SKM-1 treated with dmso at 0.1 percent for 144 hours (cell line): ENCODE data around the gene RMDN3.

ENCODE experiments used
- DNase-seq: peaks from one replicate; lab custom pipeline; 2025; ENCODE audit not compliant: unreplicated experiment; lab: John Stamatoyannopoulos, UW

RMDN3 gene

DNA sequence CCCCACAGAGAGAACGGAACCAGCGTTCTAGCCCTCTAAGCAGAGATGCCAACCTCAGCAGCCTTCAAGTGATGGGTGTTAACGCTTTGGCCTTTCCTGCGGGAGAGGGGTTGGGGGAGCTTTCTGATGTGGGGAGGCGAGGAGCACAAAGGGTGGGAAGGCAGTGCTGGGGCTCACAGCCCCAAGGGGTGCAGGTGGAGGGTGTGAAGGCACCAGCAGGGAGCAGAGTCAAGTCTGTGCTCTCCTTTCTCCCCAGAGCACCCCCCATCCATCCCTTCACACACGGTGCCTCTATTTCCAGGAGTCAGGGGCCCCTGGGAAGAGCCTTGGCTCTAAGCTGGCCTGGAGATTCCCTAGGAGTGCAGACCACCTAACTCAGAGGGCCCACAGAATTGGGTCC, 18.8 kb upstream of the RMDN3 start:
- DNase-seq = no peak

DNA sequence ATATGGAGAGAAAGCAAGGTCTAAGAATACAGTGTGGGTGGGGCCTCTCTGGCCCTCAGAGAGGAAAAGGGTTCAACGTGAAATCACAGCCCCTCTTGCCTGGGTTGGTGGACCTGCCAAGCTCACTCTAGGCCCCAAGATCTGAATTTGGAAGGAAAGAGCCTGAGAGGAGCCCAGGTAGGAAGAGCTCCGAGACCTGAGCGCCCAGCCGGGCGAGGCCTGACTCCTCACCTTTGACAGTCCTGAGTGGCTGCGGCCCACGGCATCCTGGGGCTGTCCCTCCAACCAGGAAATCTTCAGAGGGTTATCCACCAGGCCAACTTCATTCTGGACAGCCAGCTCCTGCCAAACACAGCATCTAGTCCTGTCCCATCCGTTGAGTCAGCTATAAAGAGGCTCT, 18.4 kb upstream of the RMDN3 start:
- no peak for DNase-seq

DNA sequence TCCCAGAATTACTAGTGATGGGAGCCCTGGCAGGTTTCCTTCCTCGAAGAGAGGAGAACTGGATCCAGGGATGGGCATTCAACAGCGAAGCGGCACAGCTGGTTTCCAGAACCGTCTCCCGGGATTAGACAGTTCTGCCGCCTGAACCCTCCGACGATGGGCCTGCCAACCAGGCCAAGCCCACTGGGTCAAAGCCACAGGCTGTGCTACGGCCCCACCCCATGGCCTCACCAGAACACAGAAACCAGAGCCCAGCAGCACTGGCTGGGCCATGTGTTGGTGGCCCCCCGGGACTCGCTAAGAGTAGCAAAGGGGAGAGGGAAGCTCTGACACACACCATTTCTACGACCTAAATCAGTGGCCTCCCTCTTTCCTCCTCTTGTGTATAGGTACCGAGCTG, 17.0 kb upstream of the RMDN3 start:
- no peak for DNase-seq

DNA sequence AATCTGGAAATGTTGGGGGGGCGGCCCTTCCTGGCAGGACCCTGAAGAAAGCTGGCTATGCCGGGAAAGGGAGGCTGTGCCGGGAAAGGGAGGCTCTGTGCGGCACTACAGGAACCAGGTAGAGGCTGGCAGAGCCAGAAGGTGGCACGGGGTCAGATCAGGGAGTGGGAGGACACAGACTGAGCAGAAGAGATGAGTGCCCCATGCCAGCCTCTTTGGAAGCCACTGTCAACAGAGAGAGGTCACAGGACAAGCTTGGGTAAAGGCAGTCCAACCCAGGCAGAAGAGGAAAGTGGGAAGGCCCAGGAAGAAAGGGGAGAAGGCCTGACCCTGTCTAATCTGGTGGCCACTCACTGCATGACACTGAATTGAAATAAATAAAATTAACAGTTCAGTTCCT, 16.2 kb upstream of the RMDN3 start:
- no peak for DNase-seq

DNA sequence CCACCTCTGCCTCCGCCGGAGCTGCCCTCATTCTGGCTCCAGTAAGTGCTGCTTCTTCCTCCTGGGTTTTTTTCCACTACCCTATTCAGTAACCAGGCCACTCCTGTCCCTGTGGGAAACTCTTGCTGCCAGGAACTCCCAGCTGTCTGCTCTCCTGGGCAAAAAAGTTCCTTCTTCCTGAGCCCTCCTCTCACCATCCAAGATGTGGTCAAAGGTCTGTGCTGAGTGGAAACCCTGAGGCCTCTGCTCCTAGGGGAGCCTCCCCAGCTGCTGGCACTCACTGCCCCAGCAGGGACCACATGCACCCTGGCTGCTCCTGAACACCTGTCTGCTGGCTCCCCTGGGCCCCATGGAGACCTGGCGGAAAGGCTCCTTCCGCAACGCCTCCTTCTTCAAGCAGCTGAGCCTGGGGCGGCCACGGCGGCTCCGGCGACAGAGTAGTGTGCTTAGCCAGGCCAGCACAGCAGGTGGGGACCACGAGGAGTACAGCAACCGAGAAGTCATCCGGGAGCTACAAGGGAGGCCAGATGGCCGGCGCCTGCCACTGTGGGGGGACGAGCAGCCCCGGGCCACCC, 15.2 kb upstream of the RMDN3 start:
- DNase-seq = no peak

DNA sequence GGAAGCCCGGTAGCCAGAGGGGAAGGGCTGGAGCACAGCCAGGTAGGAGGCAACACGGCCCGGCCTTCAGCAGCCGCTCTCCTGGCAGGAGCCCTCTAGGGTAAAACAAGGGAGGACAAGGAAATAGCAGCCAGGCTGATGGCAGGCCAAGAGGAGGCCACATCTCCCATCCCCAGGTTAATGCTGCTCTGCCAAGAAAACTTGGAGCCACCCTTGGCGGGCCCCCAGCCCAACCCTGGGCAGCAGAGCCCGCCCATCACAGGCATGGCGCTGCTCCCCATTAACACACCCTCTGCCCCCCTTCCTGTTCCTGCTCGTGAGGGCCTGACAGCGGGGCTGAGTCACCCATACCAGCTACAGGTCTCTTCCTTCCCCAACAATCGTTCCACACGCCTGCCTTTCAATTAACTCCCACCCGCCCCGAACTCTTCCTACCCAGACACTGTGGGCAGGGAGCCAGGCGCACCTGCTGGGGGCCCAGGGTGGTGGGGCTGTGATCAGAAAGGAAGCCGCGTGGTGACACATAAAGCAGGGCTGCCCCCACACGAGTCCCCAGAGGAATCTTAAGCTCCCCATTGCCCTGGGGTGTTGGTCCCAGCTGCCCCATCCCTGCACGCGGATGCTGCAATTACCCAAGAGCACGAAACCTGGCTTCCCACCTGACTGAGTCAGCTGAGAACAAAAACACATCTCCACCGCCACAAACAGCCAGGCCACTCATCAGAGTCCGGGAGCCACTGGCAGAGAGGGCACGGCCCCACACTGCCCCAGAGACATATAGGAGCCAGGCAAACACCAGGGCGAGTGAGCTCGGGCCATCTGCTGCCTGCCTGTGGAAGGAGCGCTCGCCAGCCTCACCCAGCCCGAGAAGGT, 14.5 kb upstream of the RMDN3 start, which contains the start of gene C15orf62:
Gene C15orf62, plus strand, starts transcription at position 707 of the 873 bp plus-strand sequence. CDS start 516 bp downstream, outside the sequence.
- no peak for DNase-seq

DNA sequence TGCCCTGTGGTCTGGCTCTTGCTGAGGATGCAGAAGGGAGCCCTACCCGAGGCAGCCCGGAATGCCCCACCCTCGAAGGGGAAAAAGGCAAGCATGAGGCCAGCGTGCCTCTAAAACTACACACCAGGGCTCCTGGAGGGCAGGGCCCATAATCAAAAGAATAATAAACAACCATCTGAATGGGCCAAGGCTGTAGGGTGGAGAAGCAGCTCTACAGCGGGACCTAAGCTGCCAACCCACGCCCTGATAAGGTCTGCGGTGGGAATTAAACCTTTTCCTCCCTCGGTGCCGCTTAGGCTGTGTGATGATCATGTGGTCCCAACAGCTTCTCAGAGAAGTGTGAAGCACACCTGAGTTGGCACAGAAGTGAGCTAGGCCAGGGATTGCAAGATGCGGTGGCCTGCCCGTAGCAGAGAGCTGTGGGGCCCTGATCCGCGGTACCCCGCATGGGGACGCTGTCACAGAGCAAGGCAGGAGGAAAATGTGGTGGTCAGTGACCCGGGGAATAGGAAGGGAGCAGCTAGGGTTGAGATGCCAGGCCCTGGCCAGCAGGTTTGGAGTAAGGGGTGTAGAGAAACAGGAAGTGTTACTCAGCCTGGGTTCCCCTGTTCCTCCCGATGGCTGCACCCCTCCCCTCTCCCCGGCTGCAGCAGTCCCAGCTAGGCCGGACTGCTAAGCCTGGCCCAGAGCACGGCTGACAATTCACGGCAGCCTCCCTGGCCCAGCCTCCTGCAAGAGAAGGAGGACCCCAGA, 13.6 kb upstream of the RMDN3 start:
- DNase-seq = no peak

DNA sequence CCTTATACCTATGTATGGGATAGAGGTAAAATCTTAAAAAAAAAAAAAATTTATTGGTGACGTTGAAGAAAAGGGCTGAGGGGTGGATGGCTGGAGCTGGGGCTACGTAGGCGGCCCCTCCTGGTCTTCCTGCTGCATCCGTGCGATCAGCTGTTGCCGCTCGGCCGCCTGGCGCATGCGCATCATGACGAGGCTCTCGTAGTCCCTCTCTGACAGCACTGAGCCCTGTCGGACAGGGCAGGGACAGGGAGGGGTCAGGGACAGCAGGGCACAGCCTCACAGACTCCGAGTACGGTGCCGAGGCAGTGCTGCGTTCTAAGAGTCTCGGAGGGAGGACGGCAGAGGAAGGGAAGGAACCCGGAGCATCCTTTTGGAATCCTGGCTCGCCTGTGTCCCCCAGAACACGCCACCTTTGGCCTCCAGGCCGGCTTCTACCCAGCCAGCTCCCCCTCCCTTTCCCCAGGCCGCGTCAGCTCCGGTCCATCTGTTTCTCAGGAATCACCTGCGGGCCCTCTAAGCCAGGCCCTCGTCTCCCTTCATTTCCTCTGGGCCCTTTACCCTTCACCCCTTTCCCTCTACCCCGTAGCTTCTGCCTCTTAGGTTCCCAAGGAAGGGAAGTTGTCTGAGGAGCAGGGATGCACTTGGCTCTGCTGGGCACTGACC, 12.9 kb upstream of the RMDN3 start:
- DNase-seq = no peak

DNA sequence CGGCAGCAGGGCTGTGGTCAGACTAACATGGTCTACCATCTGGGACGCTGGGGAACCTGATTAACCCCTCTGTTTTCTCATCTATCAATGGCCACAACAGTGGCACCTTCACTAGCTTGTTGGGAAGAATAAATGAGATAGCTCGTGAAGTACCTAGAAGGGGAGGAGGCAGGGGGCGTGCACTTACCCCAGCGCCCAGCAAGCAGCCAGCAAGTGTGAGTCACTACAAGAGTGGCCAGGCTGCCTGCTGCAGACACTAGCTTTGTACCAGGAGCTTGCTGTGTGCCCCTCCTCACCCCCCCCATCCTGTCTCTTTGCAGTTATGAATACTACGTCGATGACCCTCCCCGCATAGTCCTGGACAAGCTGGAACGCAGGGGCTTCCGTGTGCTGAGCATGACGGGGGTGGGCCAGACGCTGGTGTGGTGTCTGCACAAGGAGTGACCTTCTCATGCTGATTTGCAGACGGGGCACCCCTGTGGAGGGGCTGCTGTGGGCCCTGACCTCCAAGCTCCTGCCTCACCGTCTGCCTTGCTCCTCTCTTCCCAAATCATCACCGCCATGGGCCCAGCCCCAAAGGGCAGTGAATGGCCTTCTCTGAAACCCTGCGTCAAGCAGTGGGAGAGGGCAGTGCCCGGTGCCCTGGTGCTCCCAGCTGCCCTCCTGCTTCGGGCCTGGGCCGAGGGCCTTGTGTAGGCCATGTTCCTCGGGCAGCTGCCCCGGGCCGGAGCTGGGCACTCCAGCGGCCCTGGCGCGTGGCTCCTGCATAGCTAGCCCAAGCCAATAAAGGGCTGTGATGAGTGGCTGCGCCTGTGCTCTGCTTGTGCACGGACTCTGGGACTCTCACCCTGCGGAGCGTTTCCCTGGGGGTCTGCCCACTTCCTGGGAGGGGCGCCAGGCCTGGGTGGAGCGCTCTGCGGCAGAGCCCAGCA, 12.1 kb upstream of the RMDN3 start:
- no peak for DNase-seq

DNA sequence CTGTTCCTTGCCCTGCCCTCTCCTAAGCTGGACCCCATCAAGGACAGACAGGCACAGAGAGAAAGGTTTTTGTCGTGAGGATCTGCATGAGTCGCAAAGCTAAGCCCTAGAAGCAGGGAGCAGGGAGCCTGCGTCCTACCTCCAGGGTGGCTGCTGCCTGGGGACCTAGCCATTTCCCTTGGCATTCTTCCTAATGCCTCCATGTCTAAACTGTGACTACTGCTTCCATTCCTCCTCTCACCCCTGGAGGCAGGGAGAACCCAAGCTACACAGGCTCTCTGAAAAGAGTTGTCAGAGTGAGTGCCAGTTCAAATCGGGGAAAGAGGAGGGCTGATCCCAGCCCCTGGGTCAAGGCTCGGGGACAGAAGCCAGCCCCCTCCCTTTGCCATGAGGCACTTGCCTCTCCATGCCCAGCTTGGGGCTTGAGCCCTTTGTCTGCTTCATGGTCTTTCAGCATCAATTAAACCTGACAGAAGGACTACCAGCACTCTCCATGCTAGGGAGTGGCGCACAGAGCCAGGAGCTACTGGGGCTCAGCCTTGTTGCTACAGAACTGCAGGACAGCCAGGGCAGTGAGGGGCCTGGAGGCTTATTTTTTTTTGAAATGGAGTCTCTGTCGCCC, 11.3 kb upstream of the RMDN3 start:
- no peak for DNase-seq

DNA sequence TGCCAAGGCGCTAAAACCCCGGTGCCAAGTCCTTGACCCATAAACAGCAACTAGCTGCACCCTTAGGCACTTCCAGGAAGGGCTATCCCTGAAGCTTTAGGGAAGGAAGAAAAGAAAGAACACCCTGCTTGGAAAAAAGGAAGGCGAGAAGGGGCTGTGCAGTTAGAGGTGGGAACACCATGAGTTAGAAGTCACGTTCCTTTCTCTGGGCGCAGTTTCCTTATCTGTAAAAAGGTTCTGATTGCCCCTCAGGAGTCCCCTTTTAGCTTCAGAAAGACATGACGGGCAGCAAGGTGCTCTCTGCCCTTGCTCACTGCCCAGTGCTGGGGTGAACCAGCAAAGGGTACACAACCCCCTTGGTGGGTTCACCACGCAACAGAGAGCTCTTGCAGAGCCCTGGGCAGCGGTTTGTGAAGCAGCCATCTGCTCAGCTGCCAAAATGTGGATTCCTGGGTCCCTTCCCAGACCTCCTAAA, 9.6 kb upstream of the RMDN3 start:
- no peak for DNase-seq

DNA sequence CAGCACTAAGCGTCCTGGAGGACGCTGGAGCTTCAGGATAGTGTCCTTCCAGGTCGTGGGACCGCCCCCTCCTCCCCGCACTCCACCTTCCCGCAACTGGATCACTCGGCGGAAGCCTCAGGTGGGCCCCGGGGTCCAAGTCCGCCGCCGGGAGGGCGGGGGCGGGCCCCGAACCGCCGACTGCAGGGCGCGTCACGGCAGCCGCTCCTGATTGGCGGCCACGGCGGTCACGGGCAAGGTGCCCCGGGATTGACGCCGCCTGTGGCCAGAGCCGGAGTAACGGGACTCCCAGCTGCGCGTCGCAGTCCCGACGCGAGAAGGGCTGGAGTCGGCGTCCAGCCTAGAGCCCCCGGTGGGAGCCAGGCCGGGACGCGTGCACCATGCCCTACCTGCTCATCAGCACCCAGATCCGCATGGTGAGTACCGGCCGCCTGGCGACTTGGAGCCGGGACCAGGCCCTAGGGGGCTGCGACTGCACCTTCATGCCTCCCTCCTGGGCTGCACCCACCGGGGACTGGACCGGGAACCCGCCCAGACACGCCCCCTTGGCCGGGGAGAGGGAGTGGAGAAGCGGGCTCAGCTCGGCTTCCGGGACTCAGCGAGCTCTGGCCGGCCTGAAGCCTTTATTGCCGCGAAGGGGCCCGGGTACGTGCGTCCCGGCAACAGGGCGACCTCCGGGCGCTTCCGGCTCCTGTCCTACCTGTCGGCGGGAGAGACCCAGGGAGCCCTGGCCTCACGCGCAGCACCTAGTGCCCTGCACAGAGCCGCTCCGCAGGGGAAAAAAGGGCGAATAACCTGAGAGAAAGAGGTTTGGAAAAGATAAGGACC, 9.0 kb upstream of the RMDN3 start, which contains the start of gene GCHFR:
Gene GCHFR, plus strand, starts transcription at position 268 of the 828 bp plus-strand sequence. Its CDS starts 113 bp downstream, at position 381.
- peak; percentile 47 for DNase-seq

DNA sequence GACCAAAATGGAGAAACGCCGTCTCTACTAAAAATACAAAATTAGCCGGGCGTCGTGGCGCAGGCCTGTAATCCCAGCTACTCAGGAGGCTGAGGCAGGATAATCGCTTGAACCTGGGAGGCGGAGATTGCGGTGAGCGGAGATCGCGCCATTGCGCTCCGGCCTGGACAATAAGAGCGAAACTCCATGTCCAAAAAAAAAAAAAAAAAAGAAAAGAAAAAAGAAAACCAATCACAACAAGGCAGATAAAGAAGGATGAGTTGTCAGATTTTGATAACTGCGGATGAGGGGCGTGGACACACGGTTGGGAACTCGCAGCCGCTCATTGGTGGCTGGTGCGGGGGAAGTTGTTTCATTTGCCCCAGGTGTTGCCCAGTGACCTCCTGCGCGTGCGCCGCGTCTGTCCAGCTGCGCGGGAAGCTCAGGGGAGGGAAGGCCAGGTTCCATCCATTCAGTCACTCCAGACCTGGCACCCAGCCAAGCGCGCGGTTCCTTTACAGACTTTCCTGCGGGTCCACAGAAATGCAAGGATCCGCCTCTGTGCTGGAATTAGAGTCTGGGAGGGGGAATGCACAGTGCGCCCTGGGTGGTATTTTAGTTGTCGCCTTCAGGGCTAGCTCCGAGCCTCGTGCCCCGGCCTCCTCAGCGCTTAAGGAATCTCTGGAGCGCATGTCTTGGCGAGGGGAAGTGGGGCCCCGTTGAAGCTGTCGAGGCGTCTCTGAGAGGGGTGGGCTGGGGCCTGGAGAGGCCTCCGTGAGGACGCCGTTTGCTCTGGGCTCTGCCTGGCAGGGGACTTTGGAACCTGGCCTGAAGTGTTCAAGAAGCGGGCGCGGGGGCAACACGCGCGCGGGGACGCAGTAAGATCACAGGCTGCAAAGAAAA, 8.1 kb upstream of the RMDN3 start:
- peak; percentile 40 for DNase-seq

DNA sequence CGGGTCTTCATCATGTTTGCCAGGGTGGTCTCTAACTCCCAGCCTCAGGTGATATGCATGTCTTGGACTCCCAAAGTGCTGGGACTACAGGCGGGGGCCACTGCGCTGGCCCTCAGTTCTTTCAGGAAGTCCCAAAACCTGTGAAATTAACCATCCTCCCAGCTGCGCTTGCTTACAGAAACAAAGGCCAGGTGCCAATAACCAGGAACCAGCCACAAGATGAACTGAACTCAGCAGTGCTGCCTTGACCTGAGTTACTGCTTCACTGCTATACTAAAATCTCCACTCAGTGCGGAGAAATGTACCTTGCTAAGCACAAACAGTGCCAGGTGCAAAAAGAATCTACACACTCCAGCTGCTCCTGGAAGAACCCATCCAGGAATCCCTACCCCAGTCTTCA, 4.9 kb upstream of the RMDN3 start:
- DNase-seq = no peak

DNA sequence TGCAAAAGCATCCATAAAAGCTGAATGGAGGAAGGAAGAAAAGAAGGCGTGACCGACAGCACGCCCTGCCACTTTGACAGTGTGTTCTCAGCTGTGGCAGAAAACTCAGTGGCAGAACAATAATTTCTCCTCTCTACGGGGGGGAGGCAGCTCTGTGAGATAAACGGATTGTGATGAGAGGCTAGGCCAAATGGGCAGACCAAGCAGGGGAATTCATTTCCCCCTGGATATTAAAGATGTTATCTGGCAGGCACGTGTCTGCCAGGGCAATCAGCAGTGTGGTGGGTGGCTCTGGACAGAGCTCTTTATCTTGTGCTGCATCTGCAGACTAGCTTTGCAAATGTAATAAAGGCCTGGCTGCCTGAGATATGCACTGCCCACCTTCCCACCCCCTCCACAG, 1.9 kb upstream of the RMDN3 start:
- no peak for DNase-seq

DNA sequence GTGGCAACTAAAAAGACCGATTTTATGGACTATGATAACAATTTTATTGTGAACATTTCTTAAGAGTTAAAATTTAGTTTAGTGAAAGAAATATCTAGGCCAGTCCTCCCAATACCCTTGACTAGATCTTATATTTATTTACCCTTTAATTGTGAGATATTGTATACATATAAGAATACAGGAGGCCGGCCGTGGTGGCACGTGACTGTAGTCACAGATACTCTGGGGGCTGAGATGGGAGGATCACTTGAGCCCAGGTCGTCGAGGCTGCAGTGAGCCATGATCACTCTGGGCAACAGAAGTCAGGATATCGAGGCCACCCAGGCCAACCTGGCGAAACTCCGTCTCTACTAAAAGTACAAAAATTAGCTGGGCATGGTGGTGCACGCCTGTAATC, 756 bp upstream of the RMDN3 start:
- no peak for DNase-seq

DNA sequence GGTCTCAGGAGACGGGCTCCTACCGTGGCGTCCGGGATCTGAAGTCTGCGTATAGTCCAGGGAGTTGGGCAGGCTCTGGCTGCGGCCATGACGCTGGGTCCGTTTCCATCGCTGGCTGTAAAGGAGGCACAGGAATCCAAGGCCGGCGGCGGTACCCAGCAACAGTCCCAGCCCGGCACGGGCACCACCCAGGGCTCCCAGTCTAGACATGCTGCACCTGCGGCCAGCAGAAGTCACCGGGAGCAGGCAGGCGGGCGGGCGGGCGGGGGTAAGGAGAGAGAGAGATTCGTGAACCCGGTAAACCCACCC, 526 bp downstream of the RMDN3 start:
- DNase-seq = no peak

DNA sequence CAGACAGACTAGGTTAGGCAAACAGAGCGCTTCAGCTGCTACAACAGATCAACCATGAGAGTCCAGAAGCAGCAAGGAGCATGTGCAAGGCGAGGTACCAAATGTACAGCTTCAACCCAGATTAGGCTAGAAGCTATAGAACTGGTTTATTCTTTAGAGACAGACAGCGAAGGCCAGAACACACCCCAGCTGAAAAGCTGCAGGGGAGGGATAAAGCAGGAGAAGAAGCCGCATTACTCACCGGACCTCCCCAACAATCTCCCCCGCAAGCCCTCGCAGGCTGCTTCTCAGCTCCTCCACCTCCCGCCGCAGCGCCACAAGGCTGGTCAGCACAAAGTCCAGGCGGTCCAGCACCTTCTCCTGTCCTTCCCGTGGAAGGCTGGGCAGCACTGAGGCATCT, 3.3 kb downstream of the RMDN3 start:
- DNase-seq = no peak
